GM12878 (cell line): ENCODE data around the gene CTNNA3. TPM values are rescaled to one million over a fixed set of nuclear protein-coding genes. Genes with fewer than 3 reads are reported as not detected.
"Not testable (repeated sequence)": the region's sequence is repeated elsewhere in the genome, so short reads cannot be mapped to it uniquely, and the experiment has no call there.

Source experiments
- ATAC-seq: fragments of 200-7000 bp; cut with Tn5 transposase; 3 replicates; pipeline ENCODE4 v1.9.1; 2020; ENCODE audit warnings: mild to moderate bottlenecking, moderate library complexity
- BruUV-seq: library from RNA; stranded (reverse); fragments of 400-500 nt; replicated peaks from 2 replicates; lab custom pipeline; 2021; lab: Mats Ljungman, UMichigan
- CTCF ChIA-PET: fragments of 300-600 bp; sonication (Branson Sonifier 250); formaldehyde crosslinking; extraction: SDS; loops from one replicate; lab custom pipeline; 2021; ENCODE audit warnings: inconsistent platforms; lab: Yijun Ruan, JAX
- POLR2A ChIA-PET: fragments of 350-600 bp; formaldehyde crosslinking; extraction: SDS; loops from one replicate; lab custom pipeline; 2021; ENCODE audit warnings: inconsistent platforms; lab: Charles Lee
- RAD21 ChIA-PET: fragments of 300-600 bp; sonication (Branson Sonifier 250); formaldehyde crosslinking; loops from one replicate; lab custom pipeline; 2023; ENCODE audit warnings: antibody characterized with exemption; ENCODE audit not compliant: unreplicated experiment; lab: Charles Lee
- SMC1A ChIA-PET: fragments of 300-600 bp; sonication (Branson Sonifier 250); formaldehyde crosslinking; loops from one replicate; lab custom pipeline; 2023; ENCODE audit not compliant: unreplicated experiment, uncharacterized antibody; lab: Charles Lee
- DNase-seq: peaks from one replicate; pipeline ENCODE4 v3.0.0-alpha.2; 2011; ENCODE audit warnings: low read depth, low spot score
- FAIRE-seq: peaks from 3 replicates; lab custom pipeline; 2011; peaks lifted over from hg19 to GRCh38; lab: Jason Lieb, UNC
- H2AFZ ChIP-seq: 2 replicates; pipeline ENCODE4 v1.6.0; 2011; ENCODE audit warnings: low read depth, low read length, control low read depth; ENCODE audit not compliant: control insufficient read depth
- H3K27ac ChIP-seq: 2 replicates; pipeline ENCODE4 v1.5.1; 2011; ENCODE audit warnings: control low read depth; ENCODE audit not compliant: control insufficient read depth, insufficient read depth
- H3K27me3 ChIP-seq, 2 experiments: replicated peaks in 1 of 2; 2 replicates each; pipeline versions ENCODE4 v1.6.0 to v1.6.1; 2011; ENCODE audit warnings: low read length in 1 of 2; ENCODE audit not compliant: control insufficient read depth in 2 of 2, insufficient read depth in 2 of 2
- H3K36me3 ChIP-seq, 2 experiments: 2 replicates each; pipeline ENCODE4 v1.5.1; 2011; ENCODE audit warnings: low read length in 1 of 2; ENCODE audit not compliant: control insufficient read depth in 2 of 2, insufficient read depth in 2 of 2
- H3K4me1 ChIP-seq: 2 replicates; pipeline ENCODE4 v1.6.1; 2011; ENCODE audit warnings: mild to moderate bottlenecking, low read length, moderate library complexity, mixed read lengths; ENCODE audit not compliant: control insufficient read depth, insufficient read depth
- H3K4me2 ChIP-seq: 2 replicates; pipeline ENCODE4 v1.6.0; 2011; ENCODE audit warnings: control low read depth; ENCODE audit not compliant: control insufficient read depth, insufficient read depth
- H3K4me3 ChIP-seq: fragments of 200-600 bp; sonication (generic); 2 replicates; pipeline ENCODE4 v1.5.1; 2016
- H3K79me2 ChIP-seq: 2 replicates; pipeline ENCODE4 v1.6.0; 2011; ENCODE audit warnings: low read length; ENCODE audit not compliant: control insufficient read depth, insufficient read depth
- H3K9ac ChIP-seq: 2 replicates; pipeline ENCODE4 v1.8.0; 2011; ENCODE audit warnings: low read length, control low read depth, mixed read lengths; ENCODE audit not compliant: control insufficient read depth, insufficient read depth
- H3K9me3 ChIP-seq: replicated peaks from 3 replicates; pipeline ENCODE4 v1.5.1; 2011; ENCODE audit warnings: mild to moderate bottlenecking, low read length; ENCODE audit not compliant: control insufficient read depth, insufficient read depth
- H4K20me1 ChIP-seq: 2 replicates; pipeline ENCODE4 v1.6.0; 2011; ENCODE audit not compliant: control insufficient read depth, insufficient read depth
- CBFB ChIP-seq: IDR thresholded peaks from 2 replicates; pipeline ENCODE4 v1.6.1; 2016; ENCODE audit warnings: antibody characterized with exemption, low read depth
- ESRRA ChIP-seq: IDR thresholded peaks from 2 replicates; pipeline ENCODE4 v1.6.1; 2012; ENCODE audit warnings: mild to moderate bottlenecking, low read length, improper control_type of control experiment
- FOXM1 ChIP-seq: IDR thresholded peaks from 2 replicates; pipeline ENCODE4 v1.6.1; 2012; ENCODE audit warnings: low read depth, mild to moderate bottlenecking, inconsistent platforms, low read length, moderate library complexity
- NFYB ChIP-seq: IDR thresholded peaks from 2 replicates; pipeline ENCODE4 v1.6.1; 2011; ENCODE audit warnings: low read depth, mild to moderate bottlenecking, low read length, improper control_type of control experiment, moderate library complexity; ENCODE audit not compliant: insufficient read depth
- POLR2AphosphoS2 ChIP-seq: IDR thresholded peaks from 2 replicates; pipeline ENCODE4 v1.6.1; 2011; ENCODE audit warnings: low read depth, mild to moderate bottlenecking, low read length, improper control_type of control experiment, moderate library complexity
- TCF7 ChIP-seq: IDR thresholded peaks from 2 replicates; pipeline ENCODE4 v1.6.1; 2014; ENCODE audit warnings: antibody characterized with exemption, borderline replicate concordance
- USF1 ChIP-seq: IDR thresholded peaks from 2 replicates; pipeline ENCODE4 v1.6.1; 2011; ENCODE audit warnings: borderline replicate concordance, low read depth, mild to moderate bottlenecking, moderate library complexity, mixed read lengths, low read length; ENCODE audit not compliant: insufficient read depth; ENCODE audit errors: extremely low read length
- WGBS: methylation state at CpG from one replicate; pipeline ENCODE4 v1.1.6; 2016; ENCODE audit warnings: low lambda C conversion rate; ENCODE audit not compliant: insufficient replicate concordance, insufficient coverage; ENCODE audit errors: missing lambda C conversion rate; 5-methylcytosine and 5-hydroxymethylcytosine counted together
- in situ Hi-C: fragments of 300-500 bp; cut with MboI; formaldehyde crosslinking; loops from 9 replicates; pipeline ENCODE4 v1.14.3; 2018; ENCODE audit warnings: mixed read lengths
- intact Hi-C: fragments of 100-400 bp; cut with micrococcal nuclease; formaldehyde crosslinking; loops from one replicate; pipeline ENCODE4 v1.14.2; 2022; ENCODE audit not compliant: unreplicated experiment
- polyA plus RNA-seq, 11 experiments: library from polyadenylated mRNA; depleted of rRNA in 4 of 11; unstranded in 6 of 11; stranded (reverse) in 5 of 11; fragments of >200 nt; fragmentation: Nextera tagmentation in 4 of 11; fragmentation: Illumina TruSeq in 1 of 11; extraction: Ambion mirVana in 4 of 11; extraction: Trizol in 1 of 11; gene quantifications; 1 replicate in 1 of 11; 2 replicates in 10 of 11; pipeline versions ENCODE4 v1.2.1 to v1.2.3, GENCODE V29; 2011 to 2016; ENCODE audit warnings: inconsistent platforms in 2 of 11, missing spikeins in 2 of 11, low read depth in 1 of 11
- total RNA-seq, 4 experiments: library from RNA; depleted of rRNA in 3 of 4; stranded (reverse); fragments of >200 nt in 3 of 4; fragmentation: Illumina TruSeq in 1 of 4; extraction: Trizol in 1 of 4; gene quantifications; 2 replicates each; pipeline versions ENCODE4 v1.2.1 to v1.2.3, GENCODE V29; 2013 to 2021

The CTNNA3 gene
- total and polyA plus RNA-seq, 10 of the 15 experiments (the other 5 are each of a cell fraction or from before 2014, with no cell fraction given) = under 0.01 to 4.5 (median 0.22) TPM; not detected in 2

- Histone ChIP-seq H3K27me3 (no peaks in the 10 kb centered on the region), H4K20me1 (no peaks in the 10 kb centered on the region), H3K4me3 (no peak overlapping the region), H3K4me1 (no peaks in the 10 kb centered on the region), H3K4me2 (no peak overlapping the region), H3K9me3 (no peaks in the 10 kb centered on the region), H3K79me2 (no peaks in the 10 kb centered on the region), H3K36me3 (no peaks in the 10 kb centered on the region), H2AFZ (no peak overlapping the region), H3K27ac (no peak overlapping the region), H3K9ac (no peak overlapping the region)
- FAIRE-seq (no peak), DNase-seq (no peak), ATAC-seq (no peak)
- BruUV-seq = no TSS peak
- RAD21 ChIA-PET = interaction anchor here (1.0 kb wide), 1 partner anchor 119 kb away, joined by 3 read pairs; no protein-coding TSS in a partner anchor
- no peak for TF ChIP-seq ESRRA
- TF ChIP-seq FOXM1 = no peak
- TF ChIP-seq TCF7 = no peak
- no peak for TF ChIP-seq CBFB
- TF ChIP-seq USF1 = no peak
- no peak for TF ChIP-seq NFYB
- TF ChIP-seq POLR2AphosphoS2 = no peak
- in situ Hi-C loops (no loop called here), intact Hi-C loops (no loop called here)
- CTCF ChIA-PET = interaction anchor here (0.6 to 1.0 kb wide), 2 partner anchors 36 to 900 kb away, joined by 3 read pairs; no protein-coding TSS in a partner anchor
- POLR2A ChIA-PET = no interaction called here
- WGBS = 0% methylated on average over 1 of the region's 1 CpG
- SMC1A ChIA-PET = interaction anchor here (0.7 to 1.1 kb wide), 3 partner anchors 26 to 463 kb away, joined by 3 read pairs; no protein-coding TSS in a partner anchor
Observed at GRCh38 chr10:67401711-67402110, 294.3 kb downstream of the CTNNA3 start.

GRCh38 chr10:67386841-67387533, 309.0 kb downstream of the CTNNA3 start:
- WGBS = 32% methylated on average over 33 of the region's 33 CpGs
- H3K27me3 ChIP-seq, H3K9ac ChIP-seq, DNase-seq, RAD21 ChIA-PET, intact Hi-C loops, H3K4me1 ChIP-seq, H3K36me3 ChIP-seq, H3K27ac ChIP-seq, CTCF ChIA-PET, SMC1A ChIA-PET, H4K20me1 ChIP-seq, H3K9me3 ChIP-seq, H2AFZ ChIP-seq, POLR2A ChIA-PET, FAIRE-seq, in situ Hi-C loops, H3K4me3 ChIP-seq, H3K4me2 ChIP-seq, ATAC-seq, H3K79me2 ChIP-seq, BruUV-seq: not testable (repeated sequence)
